WERI-Rb-1 (cell line): ENCODE results near the gene DNAJC5.

Experiments
- DNase-seq: peaks from one replicate; pipeline ENCODE4 v3.0.0-alpha.2; 2020
- H3K27ac ChIP-seq: fragments of 250-450 bp; sonication (Bioruptor Pico); 2 replicates; pipeline ENCODE4 v1.5.1; 2020; ENCODE audit warnings: mild to moderate bottlenecking, moderate library complexity
- H3K27me3 ChIP-seq: fragments of 250-450 bp; sonication (Bioruptor Pico); 2 replicates; pipeline ENCODE4 v1.5.1; 2021; ENCODE audit warnings: mild to moderate bottlenecking, low read depth, moderate library complexity; ENCODE audit not compliant: insufficient read depth, severe bottlenecking
- H3K36me3 ChIP-seq: fragments of 250-450 bp; sonication (Bioruptor Pico); 2 replicates; pipeline ENCODE4 v1.5.1; 2020; ENCODE audit warnings: mild to moderate bottlenecking, moderate library complexity
- H3K4me3 ChIP-seq: 2 replicates; pipeline ENCODE4 v1.5.1; 2011; ENCODE audit warnings: low read depth, mild to moderate bottlenecking, control low read depth, low read length
- H3K9me3 ChIP-seq: fragments of 250-450 bp; sonication (Bioruptor Pico); 2 replicates; pipeline ENCODE4 v1.5.1; 2021; ENCODE audit warnings: mild to moderate bottlenecking, moderate library complexity; ENCODE audit not compliant: severe bottlenecking
- TF ChIP-seq, protein P1 (sequence below): IDR thresholded peaks from 2 replicates; pipeline ENCODE4 v1.5.1; 2011; ENCODE audit warnings: low read depth, mild to moderate bottlenecking, control low read depth, inconsistent platforms, low read length

DNAJC5 gene

DNA sequence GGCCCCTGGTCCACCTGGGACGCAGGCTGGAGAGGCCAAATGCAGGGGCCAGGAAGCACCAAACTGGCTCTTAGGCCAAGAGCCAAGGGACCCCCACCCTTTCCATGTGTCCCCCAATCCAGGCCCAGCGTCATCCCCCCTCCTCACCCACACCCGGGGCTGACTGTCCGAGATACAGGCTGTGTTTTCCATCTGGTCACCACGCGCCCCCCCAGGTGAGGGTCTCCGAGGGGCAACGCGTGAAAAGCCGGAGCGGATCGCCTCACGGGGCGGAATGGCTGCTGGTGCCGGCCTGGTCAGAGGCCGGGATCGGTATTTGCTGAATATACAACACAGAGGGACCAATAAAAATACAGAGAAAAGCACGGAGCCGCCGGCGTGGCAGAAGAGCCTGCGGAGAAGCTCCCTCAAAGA lies 38.8 kb upstream of the DNAJC5 start:
- no peaks in the 10 kb centered on the region for H3K36me3 ChIP-seq
- H3K27me3 ChIP-seq, result no peaks in the 10 kb centered on the region
- DNase-seq, result no peak
- TF ChIP-seq, protein P1, sequence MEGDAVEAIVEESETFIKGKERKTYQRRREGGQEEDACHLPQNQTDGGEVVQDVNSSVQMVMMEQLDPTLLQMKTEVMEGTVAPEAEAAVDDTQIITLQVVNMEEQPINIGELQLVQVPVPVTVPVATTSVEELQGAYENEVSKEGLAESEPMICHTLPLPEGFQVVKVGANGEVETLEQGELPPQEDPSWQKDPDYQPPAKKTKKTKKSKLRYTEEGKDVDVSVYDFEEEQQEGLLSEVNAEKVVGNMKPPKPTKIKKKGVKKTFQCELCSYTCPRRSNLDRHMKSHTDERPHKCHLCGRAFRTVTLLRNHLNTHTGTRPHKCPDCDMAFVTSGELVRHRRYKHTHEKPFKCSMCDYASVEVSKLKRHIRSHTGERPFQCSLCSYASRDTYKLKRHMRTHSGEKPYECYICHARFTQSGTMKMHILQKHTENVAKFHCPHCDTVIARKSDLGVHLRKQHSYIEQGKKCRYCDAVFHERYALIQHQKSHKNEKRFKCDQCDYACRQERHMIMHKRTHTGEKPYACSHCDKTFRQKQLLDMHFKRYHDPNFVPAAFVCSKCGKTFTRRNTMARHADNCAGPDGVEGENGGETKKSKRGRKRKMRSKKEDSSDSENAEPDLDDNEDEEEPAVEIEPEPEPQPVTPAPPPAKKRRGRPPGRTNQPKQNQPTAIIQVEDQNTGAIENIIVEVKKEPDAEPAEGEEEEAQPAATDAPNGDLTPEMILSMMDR, result no peak
- no peaks in the 10 kb centered on the region for H3K9me3 ChIP-seq
- no peak overlapping the region for H3K4me3 ChIP-seq
- no peak overlapping the region for H3K27ac ChIP-seq

DNA sequence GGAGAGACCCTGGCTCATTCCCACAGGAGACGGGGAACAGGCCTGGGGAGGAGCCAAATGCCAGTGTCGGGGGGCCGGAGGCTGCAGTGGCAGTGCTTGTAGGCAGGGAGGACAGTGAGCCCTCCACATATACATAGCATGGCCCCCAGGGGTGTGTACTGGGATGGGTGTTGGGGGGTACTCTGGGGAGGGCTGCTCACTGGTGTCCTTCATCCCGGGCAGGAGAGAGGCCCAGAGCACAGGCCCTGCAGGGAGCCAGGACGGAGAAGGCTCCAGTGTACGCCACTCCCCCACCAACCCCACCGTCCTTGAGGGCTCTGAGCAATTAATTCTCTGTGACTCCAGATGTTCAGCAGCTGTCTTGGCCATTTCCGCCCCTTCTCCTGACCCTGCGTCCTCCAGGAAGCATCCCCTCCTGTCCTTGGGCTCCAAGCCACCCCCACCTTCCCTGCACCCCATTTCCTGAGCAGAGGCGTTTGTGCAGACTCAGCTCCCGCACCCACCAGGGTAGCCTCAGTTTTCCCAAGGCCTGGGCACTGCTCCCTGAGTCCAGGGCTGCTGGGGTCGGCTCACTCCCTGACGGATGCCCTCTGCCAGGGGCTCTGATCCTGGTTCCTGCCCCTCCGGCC lies 37.0 kb upstream of the DNAJC5 start:
- Histone ChIP-seq H3K4me3 (no peak overlapping the region), H3K36me3 (no peaks in the 10 kb centered on the region), H3K9me3 (no peaks in the 10 kb centered on the region), H3K27me3 (no peaks in the 10 kb centered on the region), H3K27ac (peak overlapping the region; percentile 61)
- DNase-seq, result no peak
- TF ChIP-seq, protein P1, result no peak

DNA sequence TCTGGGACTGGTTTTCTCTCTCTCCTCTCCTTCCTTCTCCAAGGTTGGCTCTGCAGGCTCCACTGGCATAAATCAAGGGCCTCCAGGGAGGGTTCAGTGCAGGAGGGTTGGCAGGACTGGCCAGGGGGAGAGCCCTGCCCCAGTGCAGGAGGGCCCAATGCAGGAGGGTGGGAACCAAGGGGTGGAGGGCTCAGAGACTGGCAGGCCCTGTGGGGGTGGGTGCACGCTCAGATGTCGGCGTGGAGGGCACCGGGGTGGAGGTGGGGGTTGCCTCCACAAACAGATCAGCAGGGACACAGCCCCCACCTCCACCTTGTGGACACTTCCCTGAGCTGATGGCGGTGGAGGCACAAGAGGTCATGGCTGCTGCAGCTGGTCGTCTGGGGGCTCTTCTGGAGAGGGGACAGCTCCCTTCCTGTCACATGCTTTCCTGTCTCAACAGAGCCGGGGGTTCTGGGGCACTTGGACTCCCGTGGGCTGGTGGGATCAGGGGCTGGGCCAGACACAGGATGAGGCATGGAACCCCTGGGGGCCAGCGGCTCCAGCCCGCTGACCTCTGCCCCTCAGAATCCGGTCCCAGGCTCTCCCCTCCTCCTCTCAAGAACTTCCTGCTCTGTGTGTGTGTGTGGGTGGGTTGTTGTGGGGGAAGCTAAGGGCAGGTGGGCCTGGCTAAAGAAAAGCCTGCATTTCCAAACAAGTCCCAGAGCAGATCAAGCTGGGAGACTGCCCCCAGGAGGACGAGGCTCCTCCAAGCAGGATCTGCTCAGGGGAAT lies 36.3 kb upstream of the DNAJC5 start:
- TF ChIP-seq, protein P1, result peak; percentile 60
- Histone ChIP-seq H3K27me3 (no peaks in the 10 kb centered on the region), H3K4me3 (0 out of 2 replicates have a peak overlapping the region, but pooled peaks have one; percentile 4), H3K9me3 (no peaks in the 10 kb centered on the region), H3K27ac (peak overlapping the region; percentile 61), H3K36me3 (no peaks in the 10 kb centered on the region)
- DNase-seq, result peak; percentile 47

DNA sequence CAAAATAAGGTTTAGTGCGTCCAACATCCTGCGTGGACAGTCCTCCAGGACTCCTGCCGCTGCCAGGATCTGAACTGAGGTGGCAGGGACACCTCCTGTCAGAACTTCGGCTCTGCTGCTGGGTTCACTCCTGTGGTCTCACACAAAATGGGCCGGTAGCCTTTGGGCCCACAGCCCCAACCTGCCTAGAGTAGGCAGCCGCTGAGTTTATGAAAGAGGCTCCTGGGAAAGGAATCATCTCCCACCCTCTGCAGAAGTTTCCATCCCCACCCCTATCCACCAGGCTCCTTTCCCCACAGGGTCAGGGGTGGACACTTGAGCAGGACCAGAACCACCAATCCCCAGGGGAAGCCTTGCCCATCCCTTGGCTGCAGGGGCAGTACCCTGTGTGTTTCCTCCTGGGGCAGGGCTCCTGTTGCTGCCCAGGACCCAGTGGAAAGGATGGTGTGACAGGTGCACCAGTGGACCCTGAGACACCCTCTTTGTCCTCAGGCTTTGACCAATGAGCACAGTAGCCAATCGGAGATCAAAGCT lies 35.7 kb upstream of the DNAJC5 start:
- Histone ChIP-seq H3K36me3 (no peaks in the 10 kb centered on the region), H3K4me3 (no peak overlapping the region), H3K9me3 (no peaks in the 10 kb centered on the region), H3K27ac (peak overlapping the region; percentile 61; the same call in 1 of the 2 replicates), H3K27me3 (no peaks in the 10 kb centered on the region)
- no peak for DNase-seq
- TF ChIP-seq, protein P1, result no peak

DNA sequence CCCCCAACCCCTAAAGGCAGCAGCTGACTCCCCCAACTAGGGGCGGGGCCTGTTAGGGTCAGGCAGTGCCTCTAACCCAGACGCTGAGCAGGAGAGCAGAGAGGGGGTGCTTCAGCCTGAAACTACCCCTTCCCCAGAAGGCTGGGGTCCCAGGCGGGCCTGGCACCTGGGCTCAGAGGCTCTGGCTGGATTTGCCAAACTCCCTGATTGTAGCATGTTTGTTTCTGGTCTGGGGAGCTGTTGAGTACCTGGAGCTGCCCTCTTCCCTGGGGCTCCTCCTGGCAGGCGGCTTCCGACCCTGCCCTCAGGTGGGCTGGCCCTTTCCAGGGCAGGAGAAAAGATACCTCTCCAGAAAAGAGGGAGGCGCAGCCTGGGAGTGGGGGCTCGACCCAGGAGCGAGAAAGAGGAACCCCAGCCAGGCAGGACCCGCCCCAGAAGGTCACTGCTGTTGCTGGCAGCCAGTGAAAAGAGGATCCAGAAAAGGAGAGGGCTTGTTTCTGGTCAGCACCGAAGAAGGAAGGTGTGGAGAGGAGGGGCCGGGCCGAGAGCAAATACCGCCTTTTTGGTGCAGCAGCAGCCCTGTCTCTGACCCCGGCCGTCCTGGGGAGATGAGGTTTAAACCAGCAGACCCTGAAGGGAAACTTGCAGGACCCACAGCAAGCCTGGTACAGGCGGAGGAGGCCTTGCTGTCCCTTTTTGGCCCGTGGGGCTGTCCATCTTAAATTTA lies 34.4 kb upstream of the DNAJC5 start:
- no peak overlapping the region for H3K4me3 ChIP-seq
- DNase-seq, result no peak
- no peaks in the 10 kb centered on the region for H3K27me3 ChIP-seq
- no peak overlapping the region for H3K27ac ChIP-seq
- no peaks in the 10 kb centered on the region for H3K36me3 ChIP-seq
- no peaks in the 10 kb centered on the region for H3K9me3 ChIP-seq
- TF ChIP-seq, protein P1, result no peak
